OCI-LY1 (cell line): Measurements from ENCODE around the gene IL5.

Experiments
- CTCF ChIP-seq: fragments of 200-600 bp; sonication (generic), shearing (Covaris generic); IDR thresholded peaks from 2 replicates; pipeline ENCODE4 v1.5.1; 2017; ENCODE audit warnings: mild to moderate bottlenecking, antibody characterized with exemption, low read length, moderate library complexity, mixed read lengths
- EZH2 ChIP-seq: fragments of 200-600 bp; sonication (generic), shearing (Covaris generic); IDR thresholded peaks from 2 replicates; pipeline ENCODE4 v1.8.0; 2017; ENCODE audit warnings: borderline replicate concordance, mixed run types, mild to moderate bottlenecking, antibody characterized with exemption, low read length, moderate library complexity, mixed read lengths

DNA sequence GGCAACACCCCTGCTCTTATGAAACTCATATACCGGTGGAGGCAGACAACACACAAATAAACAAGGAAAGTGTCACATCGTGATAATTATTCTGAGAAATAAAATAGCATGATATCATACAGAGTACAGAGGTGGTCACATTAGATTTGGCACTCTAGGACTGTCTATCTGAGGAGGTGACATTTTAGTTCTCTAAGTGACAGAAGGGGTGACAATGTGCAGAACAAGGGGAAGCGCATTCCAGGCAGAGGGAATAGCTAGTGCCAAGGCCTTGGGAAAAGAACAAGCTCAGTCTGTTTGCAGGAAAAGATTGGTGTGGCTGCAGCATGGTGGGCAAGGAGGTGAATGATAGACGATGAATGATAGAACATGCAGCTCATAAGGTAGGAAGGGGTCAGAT, 40.1 kb downstream of the IL5 start:
- TF ChIP-seq EZH2 (no peak), CTCF (no peak)
